Stimulated activated CD8-positive, alpha-beta memory T cell treated with anti-CD3 and anti-CD28 coated beads, Interleukin-4, amount 100 ng/mL, for 24 hours (primary cell): Measurements from ENCODE around the gene PRMT6.
"Not testable (repeated sequence)": the region's sequence is repeated elsewhere in the genome, so short reads cannot be mapped to it uniquely, and the experiment has no call there.

ENCODE experiments used
- DNase-seq: peaks from one replicate; pipeline ENCODE4 v3.0.0-alpha.2; 2020; ENCODE audit warnings: low read depth

PRMT6 gene

DNA sequence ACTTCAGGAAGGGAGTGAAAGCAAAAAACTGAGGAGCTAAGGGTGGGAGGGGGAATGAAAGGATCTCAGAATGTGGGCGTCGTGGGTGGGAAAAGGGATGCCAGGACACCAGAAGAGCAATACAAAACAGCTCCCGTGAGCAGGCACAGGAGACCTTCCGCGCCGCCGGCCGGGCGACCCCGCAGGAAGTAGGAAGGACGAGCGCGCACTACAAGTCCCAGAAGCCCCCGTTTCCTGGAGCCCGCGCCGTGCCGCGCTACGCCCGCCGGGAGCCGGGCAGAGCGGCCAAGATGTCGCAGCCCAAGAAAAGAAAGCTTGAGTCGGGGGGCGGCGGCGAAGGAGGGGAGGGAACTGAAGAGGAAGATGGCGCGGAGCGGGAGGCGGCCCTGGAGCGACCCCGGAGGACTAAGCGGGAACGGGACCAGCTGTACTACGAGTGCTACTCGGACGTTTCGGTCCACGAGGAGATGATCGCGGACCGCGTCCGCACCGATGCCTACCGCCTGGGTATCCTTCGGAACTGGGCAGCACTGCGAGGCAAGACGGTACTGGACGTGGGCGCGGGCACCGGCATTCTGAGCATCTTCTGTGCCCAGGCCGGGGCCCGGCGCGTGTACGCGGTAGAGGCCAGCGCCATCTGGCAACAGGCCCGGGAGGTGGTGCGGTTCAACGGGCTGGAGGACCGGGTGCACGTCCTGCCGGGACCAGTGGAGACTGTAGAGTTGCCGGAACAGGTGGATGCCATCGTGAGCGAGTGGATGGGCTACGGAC is at the start of gene PRMT6:
PRMT6 (plus strand) TSS at position 249 of the 771 bp plus-strand sequence; CDS start at position 291, 42 bp downstream.
- peak; percentile 75 for DNase-seq

DNA sequence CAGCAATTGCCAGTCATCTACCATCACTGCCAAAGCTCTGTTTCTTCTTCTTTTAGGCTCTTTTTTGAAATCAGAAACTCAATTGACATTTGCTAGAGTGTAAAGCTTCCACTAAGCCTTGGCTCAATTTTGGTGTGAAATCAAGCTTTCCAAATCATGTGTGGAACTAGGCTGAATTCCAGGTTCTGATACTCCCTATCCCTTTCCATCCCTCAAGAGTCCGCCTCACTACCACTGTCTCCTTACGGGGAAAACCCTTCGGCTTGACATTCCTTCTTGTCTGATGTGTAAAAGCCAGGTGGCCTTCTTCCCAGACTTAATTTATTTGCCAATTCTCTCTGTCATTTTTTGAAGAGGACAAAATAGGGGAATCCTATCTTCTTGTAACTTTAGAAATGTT is 47.2 kb upstream of the PRMT6 start:
- no peak for DNase-seq

DNA sequence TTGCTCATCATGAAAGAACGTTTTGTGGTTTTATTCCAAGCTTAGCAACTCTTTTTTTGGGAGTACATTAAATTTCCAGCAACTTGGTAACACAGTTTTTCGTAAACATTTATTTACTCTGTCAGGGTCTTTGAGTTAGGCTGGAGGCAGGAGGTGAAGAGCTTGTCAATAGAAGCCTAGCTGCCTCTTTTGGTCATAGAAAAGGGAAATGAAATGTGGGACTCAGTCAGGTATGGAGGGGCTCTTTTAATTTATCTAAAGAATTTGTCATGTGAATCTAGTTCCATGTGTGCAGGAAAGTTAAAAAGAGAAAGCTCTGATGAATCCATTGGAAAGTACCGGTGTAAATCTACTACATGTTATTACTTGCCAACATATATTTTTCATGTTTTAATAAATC is 45.9 kb upstream of the PRMT6 start:
- DNase-seq, result no peak

DNA sequence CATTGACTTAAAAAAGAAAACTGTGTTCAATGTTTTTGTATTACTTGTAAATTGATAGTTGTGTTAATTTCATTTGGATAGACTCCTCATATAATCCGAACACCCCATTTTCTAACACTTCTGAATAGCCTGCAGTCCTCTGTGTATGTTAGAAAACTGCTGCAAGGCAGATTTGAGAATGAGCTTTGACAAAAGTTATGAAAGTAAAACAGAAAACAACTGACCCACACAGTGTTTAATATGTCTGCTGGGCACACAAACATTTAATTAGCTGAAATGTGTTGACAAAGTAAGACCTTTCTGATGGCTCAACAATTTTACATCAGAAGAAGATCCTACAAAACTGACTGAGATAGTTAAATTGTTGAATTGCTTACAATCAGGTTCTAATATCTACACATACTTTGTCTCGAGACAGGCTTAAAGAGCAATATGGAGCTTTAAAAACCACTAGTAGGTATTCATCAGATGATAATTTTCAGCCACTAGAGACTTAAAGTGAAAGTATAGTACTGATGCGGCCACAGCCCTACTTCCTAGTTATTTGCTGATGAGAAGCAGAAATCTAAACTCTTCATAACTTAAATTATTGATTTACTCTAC is 40.0 kb upstream of the PRMT6 start:
- DNase-seq, result no peak

DNA sequence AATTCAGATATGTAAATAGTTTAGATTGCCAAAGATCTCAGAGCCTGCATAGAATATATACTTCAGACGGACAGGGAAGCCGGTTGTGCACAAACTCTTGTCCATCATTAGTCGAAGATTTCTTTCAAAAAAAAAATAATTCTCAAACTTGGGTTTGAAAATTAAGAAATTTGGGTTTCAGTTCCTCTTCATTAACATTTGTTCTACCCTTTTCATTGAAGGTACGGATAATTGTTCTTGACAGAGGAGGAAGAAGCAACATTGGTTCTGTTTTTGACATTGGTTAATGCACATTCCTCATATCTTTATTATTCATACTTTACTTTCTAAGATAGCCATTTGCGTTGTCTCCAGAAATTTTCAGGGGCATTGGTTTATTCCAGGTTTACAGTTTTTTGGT is 38.0 kb upstream of the PRMT6 start:
- DNase-seq, result no peak

DNA sequence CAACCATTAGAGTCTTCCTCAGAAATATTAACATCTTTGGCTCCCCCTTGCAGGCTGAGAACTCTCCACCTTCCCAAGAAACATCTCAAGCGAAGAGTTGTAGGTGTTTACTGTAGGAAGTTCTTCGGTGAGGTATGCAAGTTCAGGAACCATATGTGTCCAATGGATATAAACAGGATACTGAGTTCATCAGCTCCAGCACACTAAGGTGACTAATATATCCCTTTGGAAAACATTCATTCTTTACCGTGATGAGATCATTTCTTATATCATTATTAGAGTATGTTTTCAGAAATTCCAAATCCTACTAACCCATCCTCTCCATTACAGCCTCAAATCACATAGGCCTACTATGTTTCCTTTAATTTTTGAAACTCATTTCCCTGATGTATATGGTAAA is 37.3 kb upstream of the PRMT6 start:
- DNase-seq, result no peak

DNA sequence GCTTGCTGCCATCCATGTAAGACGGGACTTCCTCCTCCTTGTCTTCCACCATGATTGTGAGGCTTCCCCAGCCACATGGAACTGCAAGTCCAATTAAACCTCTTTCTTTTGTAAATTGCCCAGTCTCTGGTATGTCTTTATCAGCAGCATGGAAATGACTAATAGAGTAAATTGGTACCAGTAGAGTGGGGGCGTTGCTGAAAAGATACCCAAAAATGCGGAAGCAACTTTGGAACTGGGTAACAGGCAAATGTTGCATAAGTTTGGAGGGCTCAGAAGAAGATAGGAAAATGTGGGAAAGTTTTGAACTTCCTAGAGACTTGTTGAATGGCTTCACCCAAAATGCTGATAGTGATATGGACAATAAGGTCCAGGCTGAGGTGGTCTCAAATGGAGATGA is 17.6 kb upstream of the PRMT6 start:
- not testable (repeated sequence) for DNase-seq

DNA sequence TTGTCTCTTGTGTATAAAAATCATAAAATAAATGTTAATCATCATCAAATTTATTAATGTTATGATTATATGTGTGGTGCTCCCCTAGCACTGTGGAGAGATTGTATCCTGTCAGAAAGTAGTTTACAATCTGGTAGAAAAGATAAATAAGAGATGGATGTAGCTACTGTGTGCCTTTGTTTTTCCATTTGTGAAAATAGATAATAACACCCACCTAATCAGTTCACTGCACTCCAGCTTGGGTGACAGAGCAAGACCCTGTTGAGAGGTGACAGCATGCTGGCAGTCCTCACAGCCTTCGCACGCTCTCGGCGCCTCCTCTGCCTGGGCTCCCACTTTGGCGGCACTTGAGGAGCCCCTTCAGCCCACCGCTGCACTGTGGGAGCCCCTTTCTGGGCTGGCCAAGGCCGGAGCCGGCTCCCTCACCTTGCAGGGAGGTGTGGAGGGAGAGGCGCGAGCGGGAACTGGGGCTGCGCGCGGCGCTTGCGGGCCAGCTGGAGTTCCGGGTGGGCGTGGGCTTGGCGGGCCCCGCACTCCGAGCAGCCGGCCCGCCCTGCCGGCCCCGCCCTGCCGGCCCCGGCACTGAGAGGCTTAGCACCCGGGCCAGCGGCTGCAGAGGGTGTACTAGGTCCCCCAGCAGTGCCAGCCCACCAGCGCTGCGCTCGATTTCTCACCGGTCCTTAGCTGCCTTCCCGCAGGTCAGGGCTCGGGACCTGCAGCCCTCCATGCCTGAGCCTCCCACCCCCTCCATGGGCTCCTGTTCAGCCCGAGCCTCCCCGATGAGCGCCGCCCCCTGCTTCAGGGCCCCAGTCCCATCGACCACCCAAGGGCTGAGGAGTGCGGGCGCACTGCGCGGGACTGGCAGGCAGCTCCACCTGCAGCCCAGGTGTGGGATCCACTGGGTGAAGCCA is 11.9 kb upstream of the PRMT6 start:
- DNase-seq, result not testable (repeated sequence)

DNA sequence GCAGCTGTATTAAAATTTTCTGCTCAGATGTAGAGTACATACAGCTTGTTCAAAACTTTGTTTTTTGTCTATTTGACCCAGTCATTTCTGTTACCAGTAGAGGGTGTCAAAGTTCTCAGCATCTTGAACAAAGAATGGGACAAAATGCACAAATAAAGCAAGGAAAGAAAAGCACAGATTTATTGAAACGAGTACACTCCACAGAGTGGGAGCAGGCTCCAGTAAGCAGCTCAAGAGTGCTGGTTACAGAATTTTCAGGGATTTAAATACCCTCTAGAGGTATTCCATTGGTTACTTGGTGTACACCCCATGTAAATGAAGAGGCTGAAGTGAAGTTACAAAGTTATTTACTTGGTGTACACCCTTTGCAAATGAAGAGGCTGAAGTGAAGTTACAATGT is 8.9 kb upstream of the PRMT6 start:
- DNase-seq, result no peak

DNA sequence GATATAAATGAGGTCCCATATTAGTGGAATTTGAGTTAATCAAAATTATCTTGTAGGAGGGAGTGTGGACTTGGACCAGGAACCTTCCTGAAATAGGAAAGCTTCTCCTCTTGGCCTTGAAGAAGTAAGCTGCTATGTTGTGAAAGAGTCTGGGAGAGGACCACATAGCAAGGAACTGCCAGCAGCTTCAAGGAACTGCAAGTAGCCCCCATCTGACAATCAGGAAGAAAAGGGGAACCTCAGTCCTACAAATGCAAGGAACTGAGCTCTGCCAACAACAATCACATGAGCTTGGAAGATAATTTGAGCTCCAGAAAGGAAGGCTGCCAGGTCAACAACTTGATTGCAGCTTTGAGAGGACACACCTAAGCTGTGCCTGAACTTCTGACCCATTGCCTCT is 8.2 kb upstream of the PRMT6 start:
- DNase-seq, result no peak

DNA sequence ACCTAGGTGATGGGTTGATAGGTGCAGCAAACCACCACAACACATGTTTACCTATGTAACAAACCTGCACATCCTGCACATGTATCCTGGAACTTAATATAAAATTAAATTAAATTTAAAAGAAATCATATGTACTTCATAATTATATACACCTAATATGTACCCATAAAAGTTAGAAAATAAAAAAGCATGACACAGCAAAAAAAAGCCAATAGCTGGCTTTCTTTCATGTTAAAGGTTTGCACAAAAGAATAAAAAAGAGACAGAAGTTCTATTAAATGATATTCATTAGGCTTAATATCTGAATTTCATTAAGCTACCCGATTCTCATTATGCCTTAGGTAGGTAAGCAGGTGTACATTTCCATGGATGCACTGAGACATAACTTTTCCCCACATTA is 5.2 kb upstream of the PRMT6 start:
- DNase-seq, result no peak

DNA sequence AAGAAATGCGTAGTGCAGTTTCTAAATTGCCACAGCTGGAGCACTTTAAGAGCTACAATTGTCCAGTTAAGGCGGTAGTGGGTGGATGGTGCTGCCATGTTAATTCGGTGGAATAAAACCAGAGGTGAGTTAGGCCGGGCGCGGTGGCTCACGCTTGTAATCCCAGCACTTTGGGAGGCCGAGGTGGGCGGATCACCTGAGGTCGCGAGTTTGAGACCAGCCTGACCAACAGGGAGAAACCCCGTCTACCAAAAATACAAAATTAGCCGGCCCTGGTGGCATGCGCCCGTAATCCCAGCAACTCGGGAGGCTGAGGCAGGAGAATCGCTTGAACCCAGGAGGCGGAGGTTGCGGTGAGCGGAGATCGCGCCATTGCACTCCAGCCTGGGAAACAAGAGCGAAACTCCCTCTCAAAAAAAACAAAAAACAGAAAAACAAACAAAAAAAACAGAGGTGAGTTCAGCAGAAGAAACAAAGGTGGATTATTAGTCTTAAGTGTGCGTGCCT is 502 bp upstream of the PRMT6 start:
- not testable (repeated sequence) for DNase-seq

DNA sequence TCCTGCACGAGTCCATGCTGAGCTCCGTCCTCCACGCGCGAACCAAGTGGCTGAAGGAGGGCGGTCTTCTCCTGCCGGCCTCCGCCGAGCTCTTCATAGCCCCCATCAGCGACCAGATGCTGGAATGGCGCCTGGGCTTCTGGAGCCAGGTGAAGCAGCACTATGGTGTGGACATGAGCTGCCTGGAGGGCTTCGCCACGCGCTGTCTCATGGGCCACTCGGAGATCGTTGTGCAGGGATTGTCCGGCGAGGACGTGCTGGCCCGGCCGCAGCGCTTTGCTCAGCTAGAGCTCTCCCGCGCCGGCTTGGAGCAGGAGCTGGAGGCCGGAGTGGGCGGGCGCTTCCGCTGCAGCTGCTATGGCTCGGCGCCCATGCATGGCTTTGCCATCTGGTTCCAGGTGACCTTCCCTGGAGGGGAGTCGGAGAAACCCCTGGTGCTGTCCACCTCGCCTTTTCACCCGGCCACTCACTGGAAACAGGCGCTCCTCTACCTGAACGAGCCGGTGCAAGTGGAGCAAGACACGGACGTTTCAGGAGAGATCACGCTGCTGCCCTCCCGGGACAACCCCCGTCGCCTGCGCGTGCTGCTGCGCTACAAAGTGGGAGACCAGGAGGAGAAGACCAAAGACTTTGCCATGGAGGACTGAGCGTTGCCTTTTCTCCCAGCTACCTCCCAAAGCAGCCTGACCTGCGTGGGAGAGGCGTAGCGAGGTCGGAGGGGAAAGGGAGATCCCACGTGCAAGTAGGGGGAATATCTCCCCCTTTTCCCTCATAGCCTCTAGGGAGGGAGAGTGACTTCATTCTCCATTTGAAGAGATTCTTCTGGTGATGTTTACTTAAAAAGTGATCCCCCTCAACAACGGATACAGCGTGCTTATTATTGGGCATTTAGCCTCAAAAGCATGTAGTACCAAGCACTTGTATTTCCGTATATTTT is 991 bp downstream of the PRMT6 start:
- DNase-seq, result peak; percentile 35

DNA sequence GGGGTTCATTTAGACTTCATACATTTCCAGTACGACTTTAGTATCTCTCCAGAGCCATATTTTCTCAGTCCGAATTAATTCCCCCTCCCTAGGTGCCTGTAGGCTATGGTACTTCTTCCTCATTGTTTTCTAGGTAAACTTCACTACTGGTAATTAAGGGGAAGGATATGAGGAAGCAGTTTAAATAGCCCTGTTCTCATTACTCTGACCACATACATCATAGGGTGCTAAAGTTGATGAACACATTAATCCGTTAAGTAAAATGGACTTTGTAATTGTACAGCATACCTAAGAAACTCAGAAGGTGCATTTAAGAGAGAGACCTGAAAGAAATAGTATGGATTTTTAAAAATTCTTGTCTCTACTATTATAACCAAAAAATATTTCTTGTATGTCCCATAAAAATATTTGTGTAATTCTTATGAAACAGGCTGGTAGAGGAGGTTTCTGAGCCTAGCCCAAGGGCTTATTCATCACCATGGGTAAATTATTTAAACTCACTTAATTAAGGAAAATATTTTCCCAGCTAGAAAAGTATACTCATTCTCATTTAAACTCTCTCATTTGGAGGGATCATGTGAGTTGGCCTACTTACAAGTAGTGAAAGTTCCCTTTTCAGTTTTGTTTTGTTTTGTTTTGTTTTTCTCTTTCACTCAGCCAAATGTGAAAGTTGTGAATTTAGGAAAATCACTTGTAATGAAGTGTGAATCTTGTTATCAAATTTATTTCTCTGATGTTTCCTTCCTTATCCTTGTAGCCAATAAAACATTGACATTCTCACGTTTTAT is 2.0 kb downstream of the PRMT6 start:
- DNase-seq, result no peak

DNA sequence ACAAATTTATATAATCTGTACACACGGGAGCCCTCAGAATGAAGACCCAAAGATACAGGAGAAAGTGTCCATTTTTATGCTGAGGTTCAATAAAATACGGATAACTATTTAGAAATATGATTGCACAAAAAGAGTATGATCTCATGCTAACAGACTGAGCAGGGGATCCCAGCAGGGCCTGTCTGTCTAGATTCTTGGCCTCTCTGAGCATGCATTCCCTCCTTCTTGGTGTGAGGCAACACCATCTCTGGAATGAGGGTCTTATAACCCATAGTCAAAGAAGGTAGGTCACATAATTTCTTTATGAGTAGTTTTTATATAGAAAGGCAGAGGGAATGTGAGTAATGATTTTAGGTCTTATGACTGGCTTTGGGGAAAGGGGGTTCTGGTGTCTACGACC is 5.4 kb downstream of the PRMT6 start:
- no peak for DNase-seq

DNA sequence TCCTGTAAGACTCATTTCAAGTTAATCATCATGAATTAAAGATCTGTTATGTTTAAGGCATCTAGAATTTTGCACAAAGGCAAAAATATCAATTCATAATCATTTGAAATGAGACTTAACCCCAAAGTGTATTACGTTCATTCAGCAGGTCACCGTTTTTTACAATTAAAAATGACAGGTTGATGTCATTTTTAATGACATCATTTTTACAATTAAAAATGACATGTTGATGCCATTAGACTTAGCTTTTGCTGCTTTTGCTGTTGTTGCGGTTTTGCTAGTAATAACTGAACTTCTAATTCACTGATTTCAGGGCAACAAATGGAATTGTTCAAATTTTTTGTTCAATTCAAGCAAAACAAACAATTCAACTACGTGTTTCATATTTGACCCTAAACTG is 17.0 kb downstream of the PRMT6 start:
- DNase-seq, result no peak

DNA sequence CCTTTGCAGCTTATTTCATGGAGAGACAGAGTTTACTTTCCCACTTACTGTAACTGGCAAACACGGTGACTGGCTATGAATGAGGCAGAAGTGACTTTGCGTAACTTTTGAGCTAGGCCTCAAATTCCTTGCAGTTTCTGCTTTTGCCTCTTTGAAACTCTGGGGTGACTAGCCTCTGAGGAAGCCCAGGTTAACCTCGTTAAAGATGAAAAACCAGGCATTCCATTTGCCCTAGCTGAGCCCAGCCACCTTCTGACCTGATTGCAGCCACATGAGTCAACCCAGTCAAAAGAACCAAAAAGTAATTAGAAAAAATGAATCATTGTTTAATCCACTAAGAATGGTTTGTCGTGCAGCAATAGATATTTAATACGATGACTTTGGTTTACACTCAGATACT is 20.4 kb downstream of the PRMT6 start:
- DNase-seq, result no peak

DNA sequence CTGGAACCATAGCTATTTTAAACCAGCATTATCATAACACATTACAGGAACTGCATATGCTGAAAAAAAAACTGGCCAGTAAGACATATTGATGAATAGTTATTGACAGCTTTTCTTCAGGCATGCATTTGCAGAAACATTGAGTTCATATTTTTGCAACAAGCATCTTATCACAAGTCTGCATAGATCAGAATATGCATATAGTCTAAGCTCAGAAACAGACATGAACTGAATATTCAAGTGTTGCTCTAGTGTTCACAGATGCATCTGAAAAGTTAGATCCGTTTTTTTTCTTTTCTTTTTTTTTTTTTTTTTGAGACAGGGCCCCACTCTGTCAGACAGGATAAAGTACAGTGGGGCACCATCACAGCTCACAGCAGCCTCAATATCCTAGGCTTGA is 22.8 kb downstream of the PRMT6 start:
- no peak for DNase-seq

DNA sequence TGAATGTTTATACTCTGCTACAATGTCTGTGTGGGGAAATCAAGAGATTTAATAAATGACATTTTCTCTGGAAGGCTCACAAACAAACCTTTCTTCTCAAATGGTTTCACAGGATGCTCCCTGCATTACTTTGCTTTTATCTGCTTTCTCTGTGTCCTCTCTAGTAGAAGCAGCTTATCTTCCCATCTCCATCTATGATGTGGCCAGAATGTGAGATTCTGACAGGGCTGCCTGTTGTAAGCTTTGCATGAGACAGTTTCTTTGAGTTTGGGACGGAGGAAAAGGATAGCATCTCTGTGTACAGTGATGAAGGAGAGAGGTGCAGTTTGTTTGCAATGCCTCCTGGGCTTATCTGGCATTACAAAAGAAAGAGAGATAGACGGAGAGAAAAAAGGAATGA is 24.6 kb downstream of the PRMT6 start:
- DNase-seq, result no peak

DNA sequence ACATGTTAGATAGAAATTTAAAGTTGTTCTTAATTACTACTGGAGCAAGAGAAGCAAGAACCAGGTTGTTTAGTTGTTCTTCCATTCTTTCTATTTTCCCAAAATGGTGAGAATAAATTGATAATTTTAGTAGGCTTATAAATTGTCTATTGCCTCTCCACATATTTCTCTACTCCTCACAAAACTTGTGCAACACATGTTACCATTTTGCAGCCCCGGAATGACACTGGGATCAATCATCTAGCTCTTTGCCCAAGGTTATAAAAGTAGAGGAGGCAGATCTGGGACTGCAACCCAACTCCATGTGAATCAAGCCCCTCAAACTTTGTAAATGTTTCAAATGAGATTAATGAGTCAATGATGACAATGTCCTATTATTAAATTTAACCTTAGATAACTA is 34.9 kb downstream of the PRMT6 start:
- DNase-seq, result no peak

DNA sequence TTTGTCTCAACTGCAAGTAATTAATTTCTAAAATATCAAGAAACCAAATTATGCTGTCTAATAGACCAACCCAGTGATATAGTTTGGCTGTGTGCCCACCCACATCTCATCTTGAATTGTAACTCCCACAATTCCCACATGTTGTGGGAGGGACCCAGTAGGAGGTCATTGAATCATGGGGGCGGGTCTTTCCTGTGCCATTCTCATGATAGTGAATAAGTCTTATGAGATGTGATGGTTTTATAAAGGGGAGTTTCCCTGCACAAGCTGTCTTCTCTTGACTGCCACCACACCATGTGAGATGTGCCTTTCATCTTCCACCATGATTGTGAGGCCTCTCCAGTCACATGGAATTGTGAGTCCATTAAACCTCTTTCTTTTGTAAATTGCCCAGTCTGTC is 36.9 kb downstream of the PRMT6 start:
- not testable (repeated sequence) for DNase-seq
